ENCODE data around the gene SELENON. TPM values are rescaled to one million over a fixed set of nuclear protein-coding genes. Genes with fewer than 3 reads are reported as not detected.

Gene SELENON
- total and polyA plus RNA-seq, 2 of the 13 experiments (the other 11 are each of a cell fraction or from before 2014, with no cell fraction given): 3.8 to 8.0 TPM

DNA sequence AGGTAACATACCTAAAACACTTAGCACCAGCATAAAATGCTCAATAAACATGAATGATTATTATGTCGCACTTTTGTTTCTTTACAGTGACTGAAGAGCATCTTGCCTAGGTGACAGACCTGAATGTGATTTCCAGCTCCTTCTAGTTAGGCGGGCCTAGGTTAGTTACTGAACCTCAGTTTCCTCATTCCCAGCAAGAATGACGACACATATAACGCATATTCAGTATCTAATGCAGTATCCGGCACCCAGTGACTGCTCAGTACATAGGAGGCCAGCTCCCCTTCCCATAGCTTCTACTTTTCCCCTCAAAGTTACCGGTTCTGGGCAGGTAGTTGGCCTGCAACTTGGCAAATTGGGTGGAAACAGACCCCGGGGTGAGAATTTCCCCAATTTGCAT lies 58.5 kb downstream of the SELENON start (continued):
- TF ChIP-seq, protein P1, sequence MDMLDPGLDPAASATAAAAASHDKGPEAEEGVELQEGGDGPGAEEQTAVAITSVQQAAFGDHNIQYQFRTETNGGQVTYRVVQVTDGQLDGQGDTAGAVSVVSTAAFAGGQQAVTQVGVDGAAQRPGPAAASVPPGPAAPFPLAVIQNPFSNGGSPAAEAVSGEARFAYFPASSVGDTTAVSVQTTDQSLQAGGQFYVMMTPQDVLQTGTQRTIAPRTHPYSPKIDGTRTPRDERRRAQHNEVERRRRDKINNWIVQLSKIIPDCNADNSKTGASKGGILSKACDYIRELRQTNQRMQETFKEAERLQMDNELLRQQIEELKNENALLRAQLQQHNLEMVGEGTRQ (IDR thresholded peaks at IDR 0.05; ENCODE audit: low read depth, low read length): no peak
- TF ChIP-seq, protein P1 (CRISPR knock-in tag; IDR thresholded peaks at IDR 0.05; ENCODE audit: borderline replicate concordance): 0 out of 2 replicates have a peak, but pooled peaks have one; percentile 29

DNA sequence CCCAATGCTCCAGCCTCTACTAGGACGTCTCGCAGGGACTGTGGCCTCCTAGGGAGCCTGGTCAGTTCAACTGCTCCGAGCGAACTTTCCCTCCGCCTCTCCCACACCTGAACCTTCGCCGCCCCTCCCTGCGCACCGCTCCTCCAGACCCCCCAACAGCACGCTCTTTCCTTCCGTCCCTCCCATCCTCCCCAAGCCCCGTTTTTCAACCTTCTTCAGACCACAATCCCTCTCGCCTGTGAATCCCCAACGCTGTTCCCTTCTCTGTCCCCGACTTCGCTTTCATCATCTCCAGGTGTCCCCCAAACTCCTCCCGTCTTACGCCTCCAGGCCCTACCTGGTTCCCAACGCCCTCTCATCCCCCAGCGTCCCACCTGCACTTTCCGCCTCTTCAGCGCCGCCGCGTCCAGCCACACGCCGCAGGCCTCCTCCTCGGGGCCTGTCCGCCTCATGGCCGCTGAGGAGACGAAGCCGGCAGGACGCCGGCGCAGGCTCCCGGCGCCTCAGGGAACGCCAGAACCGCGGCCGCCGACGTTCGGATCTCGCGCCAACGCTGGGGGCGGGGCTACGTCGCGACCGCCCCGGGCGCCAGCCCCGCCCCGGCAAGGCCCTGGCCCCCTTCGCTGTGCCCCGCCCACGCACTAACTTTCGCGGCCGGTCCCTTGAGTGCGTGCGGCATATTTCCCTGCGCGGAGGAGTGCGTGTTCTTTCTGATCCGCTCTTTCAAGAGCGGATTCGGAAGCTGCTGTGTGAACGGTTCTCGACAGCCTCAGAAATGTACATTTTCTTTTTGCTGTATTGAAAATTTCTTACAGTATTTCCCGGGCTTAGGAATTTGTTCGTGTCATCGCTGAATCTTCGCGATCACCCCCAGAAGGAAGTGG lies 59.2 kb downstream of the SELENON start, which contains the start of gene AUNIP:
Gene AUNIP (minus strand): TSS at position 552 of the 884 bp plus-strand sequence. CDS start 100 bp downstream, at position 452.
- Histone ChIP-seq H4K20me1 (ENCODE audit: insufficient read depth, low read length) (no peaks in the 10 kb centered on the region), H3K4me3 (replicated peaks in 1 of 3; ENCODE audit: insufficient read depth in 1 of 3, low read depth in 2 of 3, low read length in 3 of 3) (peak within 1 kb of the TSS; percentile 88 to 94 (median 93)), H3K36me3 (replicated peaks in 1 of 2; ENCODE audit: control insufficient read depth in 1 of 2, insufficient read depth in 2 of 2, low read length in 2 of 2) (peaks cover 8 to 15% of the 10 kb centered on the region in 2 experiments; a peak in 4 of 5 replicates), H3K9me3 (ENCODE audit: low read length) (no peaks in the 10 kb centered on the region), H3K79me2 (ENCODE audit: insufficient read depth, low read length) (peaks cover 33% of the 10 kb centered on the region), H3K9ac (ENCODE audit: insufficient read depth, low read depth, low read length) (peak within 1 kb of the TSS; percentile 80), H3K27me3 (ENCODE audit: control insufficient read depth in 1 of 2, insufficient read depth in 2 of 2, low read length in 2 of 2) (no peaks in the 10 kb centered on the region; a peak in 1 of 5 replicates), H2AFZ (ENCODE audit: low read length) (peak within 1 kb of the TSS; percentile 87), H3K27ac (ENCODE audit: extremely low read length, insufficient read depth, low read length) (peak within 1 kb of the TSS; percentile 87), H3K4me1 (ENCODE audit: insufficient read depth, low read length) (peaks cover 63% of the 10 kb centered on the region), H3K4me2 (ENCODE audit: low read depth, low read length) (peak within 1 kb of the TSS; percentile 97)
- under 1% methylated on average over 60 of the region's 77 CpGs for WGBS (ENCODE audit: low lambda C conversion rate)
- ATAC-seq: peak; percentile 87
- DNase-seq (ENCODE audit: low spot score): peak; percentile 71
- peak; percentile 47 for FAIRE-seq
- ChIA-PET POLR2A (no interaction called here), CTCF (ENCODE audit: low intra/inter-chr PET ratio, low total read pairs) (interaction anchor here (1.3 kb wide), 1 partner anchor 36 kb away, joined by 3 read pairs; no protein-coding TSS in a partner anchor)
- no TSS peak for BruUV-seq (replicated peaks)
- intact Hi-C loops (cut with micrococcal nuclease; ENCODE audit: unreplicated experiment) (no loop called here), in situ Hi-C loops (cut with HindIII; ENCODE audit: extremely low pct_ligation_motif_present, low pct_unique_long_range_greater_than_20kb) (no loop called here)
- TF ChIP-seq, protein P2, sequence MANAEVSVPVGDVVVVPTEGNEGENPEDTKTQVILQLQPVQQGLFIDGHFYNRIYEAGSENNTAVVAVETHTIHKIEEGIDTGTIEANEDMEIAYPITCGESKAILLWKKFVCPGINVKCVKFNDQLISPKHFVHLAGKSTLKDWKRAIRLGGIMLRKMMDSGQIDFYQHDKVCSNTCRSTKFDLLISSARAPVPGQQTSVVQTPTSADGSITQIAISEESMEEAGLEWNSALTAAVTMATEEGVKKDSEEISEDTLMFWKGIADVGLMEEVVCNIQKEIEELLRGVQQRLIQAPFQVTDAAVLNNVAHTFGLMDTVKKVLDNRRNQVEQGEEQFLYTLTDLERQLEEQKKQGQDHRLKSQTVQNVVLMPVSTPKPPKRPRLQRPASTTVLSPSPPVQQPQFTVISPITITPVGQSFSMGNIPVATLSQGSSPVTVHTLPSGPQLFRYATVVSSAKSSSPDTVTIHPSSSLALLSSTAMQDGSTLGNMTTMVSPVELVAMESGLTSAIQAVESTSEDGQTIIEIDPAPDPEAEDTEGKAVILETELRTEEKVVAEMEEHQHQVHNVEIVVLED (CRISPR knock-in tag; IDR thresholded peaks at IDR 0.05; ENCODE audit: borderline replicate concordance): peak; percentile 94
- TF ChIP-seq BORCS8-MEF2B (CRISPR knock-in tag; IDR thresholded peaks at IDR 0.05) (peak; percentile 84; the same call in 1 of the 2 replicates), SP4 (CRISPR knock-in tag; IDR thresholded peaks at IDR 0.05) (peak; percentile 97), NONO (IDR thresholded peaks at IDR 0.05) (no peak), NONO (CRISPR knock-in tag; conservative IDR thresholded peaks at IDR 0.05) (peak; percentile 91; the same call in 1 of the 2 replicates), SIN3B (IDR thresholded peaks at IDR 0.05; ENCODE audit: low read length) (peak; percentile 95), EEA1 (CRISPR knock-in tag; IDR thresholded peaks at IDR 0.05; ENCODE audit: borderline replicate concordance) (peak; percentile 74; the same call in 1 of the 2 replicates), YEATS4 (CRISPR knock-in tag; IDR thresholded peaks at IDR 0.05; ENCODE audit: borderline replicate concordance) (peak; percentile 64; the same call in 1 of the 2 replicates), ASH2L (IDR thresholded peaks at IDR 0.05; ENCODE audit: insufficient read length, low read depth, low read length) (peak; percentile 90)
- TF ChIP-seq, protein P3, sequence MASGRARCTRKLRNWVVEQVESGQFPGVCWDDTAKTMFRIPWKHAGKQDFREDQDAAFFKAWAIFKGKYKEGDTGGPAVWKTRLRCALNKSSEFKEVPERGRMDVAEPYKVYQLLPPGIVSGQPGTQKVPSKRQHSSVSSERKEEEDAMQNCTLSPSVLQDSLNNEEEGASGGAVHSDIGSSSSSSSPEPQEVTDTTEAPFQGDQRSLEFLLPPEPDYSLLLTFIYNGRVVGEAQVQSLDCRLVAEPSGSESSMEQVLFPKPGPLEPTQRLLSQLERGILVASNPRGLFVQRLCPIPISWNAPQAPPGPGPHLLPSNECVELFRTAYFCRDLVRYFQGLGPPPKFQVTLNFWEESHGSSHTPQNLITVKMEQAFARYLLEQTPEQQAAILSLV (CRISPR knock-in tag; IDR thresholded peaks at IDR 0.05; ENCODE audit: borderline replicate concordance): peak; percentile 60; the same call in 1 of the 2 replicates
- TF ChIP-seq, protein P4, sequence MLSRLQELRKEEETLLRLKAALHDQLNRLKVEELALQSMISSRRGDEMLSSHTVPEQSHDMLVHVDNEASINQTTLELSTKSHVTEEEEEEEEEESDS (CRISPR knock-in tag; IDR thresholded peaks at IDR 0.05; ENCODE audit: borderline replicate concordance): peak; percentile 81; the same call in 1 of the 2 replicates
- TF ChIP-seq, protein P5, sequence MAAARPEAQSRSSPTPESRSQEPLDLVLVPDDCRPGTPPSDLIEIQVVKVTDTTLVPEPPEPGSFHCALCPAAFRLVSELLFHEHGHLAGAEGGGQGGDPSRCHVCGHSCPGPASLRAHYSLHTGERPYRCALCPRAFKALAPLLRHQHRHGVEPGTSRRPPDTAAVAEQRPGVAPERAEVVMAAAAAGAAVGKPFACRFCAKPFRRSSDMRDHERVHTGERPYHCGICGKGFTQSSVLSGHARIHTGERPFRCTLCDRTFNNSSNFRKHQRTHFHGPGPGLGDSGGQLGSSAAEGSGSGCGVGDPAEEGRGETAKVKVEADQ (CRISPR knock-in tag; IDR thresholded peaks at IDR 0.05; ENCODE audit: borderline replicate concordance): peak; percentile 54; the same call in 1 of the 2 replicates
